Right cardiac atrium (tissue), 5 donors: ENCODE data around the gene ZNF718. TPM values are rescaled to one million over a fixed set of nuclear protein-coding genes. Genes with fewer than 3 reads are reported as not detected.
"Not testable (repeated sequence)": the region's sequence is repeated elsewhere in the genome, so short reads cannot be mapped to it uniquely, and the experiment has no call there.

Source experiments
- ATAC-seq, 2 donors: fragments of 200-7000 bp; cut with Tn5 transposase; one replicate each; pipeline versions ENCODE4 v1.8.0 to v1.9.1; 2020; ENCODE audit warnings: moderate library complexity in 2 of 2, mild to moderate bottlenecking in 1 of 2
- DNase-seq, 3 donors: peaks; one replicate each; pipeline ENCODE4 v3.0.0-alpha.2; 2020
- H3K27ac ChIP-seq: one replicate; pipeline ENCODE4 v1.5.1; 2013; ENCODE audit warnings: mild to moderate bottlenecking, low read length, control low read depth, moderate library complexity
- H3K27me3 ChIP-seq: one replicate; pipeline ENCODE4 v1.6.1; 2013; ENCODE audit not compliant: control insufficient read depth, insufficient read depth
- H3K4me1 ChIP-seq: one replicate; pipeline ENCODE4 v1.6.1; 2013; ENCODE audit warnings: low read length; ENCODE audit not compliant: control insufficient read depth, insufficient read depth
- H3K4me3 ChIP-seq: one replicate; pipeline ENCODE4 v1.5.1; 2013; ENCODE audit warnings: low read length, control low read depth
- H3K9me3 ChIP-seq: one replicate; pipeline ENCODE4 v1.6.1; 2013; ENCODE audit warnings: low read length; ENCODE audit not compliant: control insufficient read depth
- WGBS: extraction: QIAGEN DNeasy Blood & Tissue Kit; methylation state at CpG from one replicate; pipeline ENCODE4 v1.1.7; 2013; 5-methylcytosine and 5-hydroxymethylcytosine counted together
- intact Hi-C, 4 donors: fragments of 100-400 bp; cut with DNase I; formaldehyde crosslinking; loops; one replicate each; pipeline versions ENCODE4 v1.11.0 to v1.14.0; 2022 to 2023
- long read RNA-seq, 4 donors: library from polyadenylated mRNA; unstranded; transcript quantifications; one replicate each; pipeline ENCODE4 v2.0.0, GENCODE V29; 2020 to 2021
- polyA plus RNA-seq: library from polyadenylated mRNA; stranded (reverse); fragments of 200-250 nt; gene quantifications from one replicate; pipeline ENCODE4 v1.2.3, GENCODE V29; 2013
- total RNA-seq, 4 donors: library from RNA; stranded (reverse); fragmentation: NEBNext Ultra II Directional; extraction: Animal tissue kit (Norgen Biotek cat#: 25700); gene quantifications; one replicate each; pipeline ENCODE4 v1.2.1, GENCODE V29; 2021
- donor health status: healthy with polysubstance abuse.
- donor health status: DM: no; HTN: yes; CAD: no.
- donor health status: DM: no; HTN: no; CAD: no.
- donor health status: DM: no; HTN: yes; CAD: no; lungs with severe emphysema.
- donor health status: DM: yes; HTN: yes; CAD: no.

ZNF718 gene
- total RNA-seq (1 to 10 TPM; 3.6 to 7.9 (median 5.0) TPM), polyA plus RNA-seq (1.7 TPM)
- long read RNA-seq, donor 1, partial matches to known transcripts = 0 of 1 reads
- long read RNA-seq, donor 1, other reads (novel, unspliced or antisense) = 1 of 1 reads
- long read RNA-seq, donor 2, partial matches to known transcripts = 0 of 6 reads
- long read RNA-seq, donor 2, other reads (novel, unspliced or antisense) = 6 of 6 reads
- long read RNA-seq, donor 3, partial matches to known transcripts = 0 of 3 reads
- long read RNA-seq, donor 3, other reads (novel, unspliced or antisense) = 3 of 3 reads
- long read RNA-seq, donor 4 = 0 reads

- peak; percentile 92 to 96 (median 95) for DNase-seq
- Histone ChIP-seq H3K4me3 (peak within 1 kb of the TSS; percentile 50), H3K27ac (peak within 1 kb of the TSS; percentile 98), H3K27me3 (no peaks in the 10 kb centered on the region), H3K4me1 (no peaks in the 10 kb centered on the region), H3K9me3 (no peaks in the 10 kb centered on the region)
- under 1% methylated on average over 44 of the region's 44 CpGs for WGBS
- ATAC-seq = peak; percentile 100
- intact Hi-C loops = no loop called here
Measured at GRCh38 chr4:124275-125081, at the start of gene ZNF718. Gene ZNF718 (plus strand): TSS chr4:124501. CDS start chr4:124671, 170 bp downstream.

- no peaks in the 10 kb centered on the region for H3K4me1 ChIP-seq
- DNase-seq (no peak), ATAC-seq (no peak)
- H3K9me3 ChIP-seq = peaks cover 10% of the 10 kb centered on the region
- H3K4me3 ChIP-seq = peak overlapping the region; percentile 25
- 97% methylated on average over 3 of the region's 3 CpGs for WGBS
- intact Hi-C loops = no loop called here
- no peaks in the 10 kb centered on the region for H3K27me3 ChIP-seq
- H3K27ac ChIP-seq = no peak overlapping the region
Measured at GRCh38 chr4:85951-86350, 38.4 kb upstream of the ZNF718 start.

DNA sequence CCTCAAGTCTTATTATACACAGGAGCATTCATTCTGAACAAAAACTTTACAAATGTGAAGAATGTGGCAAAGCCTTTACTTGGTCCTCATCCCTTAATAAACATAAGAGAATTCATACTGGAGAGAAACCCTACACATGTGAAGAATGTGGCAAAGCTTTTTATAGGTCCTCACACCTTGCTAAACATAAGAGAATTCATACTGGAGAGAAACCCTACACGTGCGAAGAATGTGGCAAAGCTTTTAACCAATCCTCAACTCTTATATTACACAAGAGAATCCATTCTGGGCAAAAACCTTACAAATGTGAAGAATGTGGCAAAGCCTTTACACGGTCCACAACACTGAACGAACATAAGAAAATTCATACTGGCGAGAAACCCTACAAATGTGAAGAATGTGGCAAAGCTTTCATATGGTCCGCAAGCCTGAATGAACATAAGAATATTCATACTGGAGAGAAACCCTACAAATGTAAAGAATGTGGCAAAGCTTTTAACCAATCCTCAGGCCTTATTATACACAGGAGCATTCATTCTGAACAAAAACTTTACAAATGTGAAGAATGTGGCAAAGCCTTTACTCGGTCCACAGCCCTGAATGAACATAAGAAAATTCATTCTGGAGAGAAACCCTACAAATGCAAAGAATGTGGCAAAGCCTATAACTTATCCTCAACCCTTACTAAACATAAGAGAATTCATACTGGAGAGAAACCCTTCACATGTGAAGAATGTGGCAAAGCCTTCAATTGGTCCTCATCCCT lies 37.6 kb upstream of the ZNF718 start:
- 98% methylated on average over 7 of the region's 7 CpGs for WGBS
- H3K4me3 ChIP-seq = peak overlapping the region; percentile 35
- intact Hi-C loops = not testable (repeated sequence)

GRCh38 chr4:98386-98785 lies 25.9 kb upstream of the ZNF718 start:
- ATAC-seq (no peak), DNase-seq (no peak)
- Histone ChIP-seq H3K4me1 (no peaks in the 10 kb centered on the region), H3K27me3 (no peaks in the 10 kb centered on the region), H3K27ac (no peak overlapping the region), H3K4me3 (no peak overlapping the region), H3K9me3 (peaks cover 11% of the 10 kb centered on the region)
- WGBS = 98% methylated on average over 1 of the region's 1 CpG
- intact Hi-C loops = no loop called here

More for the DNA sequence above, 37.6 kb upstream of the ZNF718 start:
- not testable (repeated sequence) for H3K27ac ChIP-seq, H3K27me3 ChIP-seq, DNase-seq, H3K4me1 ChIP-seq, ATAC-seq
- peaks cover 10% of the 10 kb centered on the region for H3K9me3 ChIP-seq

GRCh38 chr4:99863-100262 lies 24.4 kb upstream of the ZNF718 start:
- Histone ChIP-seq H3K27ac (no peak overlapping the region), H3K4me3 (no peak overlapping the region), H3K9me3 (peaks cover 8% of the 10 kb centered on the region), H3K4me1 (no peaks in the 10 kb centered on the region), H3K27me3 (no peaks in the 10 kb centered on the region)
- no peak for ATAC-seq
- intact Hi-C loops = no loop called here
- DNase-seq = no peak
- 84% methylated on average over 5 of the region's 5 CpGs for WGBS

- no peaks in the 10 kb centered on the region for H3K27me3 ChIP-seq
- H3K4me3 ChIP-seq = peak overlapping the region; percentile 8
- no peaks in the 10 kb centered on the region for H3K4me1 ChIP-seq
- H3K9me3 ChIP-seq = peaks cover 5% of the 10 kb centered on the region
- WGBS = 14% methylated on average over 33 of the region's 33 CpGs
- intact Hi-C loops = no loop called here
- DNase-seq (no peak), ATAC-seq (no peak)
- H3K27ac ChIP-seq = no peak overlapping the region
Measured at GRCh38 chr4:107083-107443, 17.2 kb upstream of the ZNF718 start.

DNA sequence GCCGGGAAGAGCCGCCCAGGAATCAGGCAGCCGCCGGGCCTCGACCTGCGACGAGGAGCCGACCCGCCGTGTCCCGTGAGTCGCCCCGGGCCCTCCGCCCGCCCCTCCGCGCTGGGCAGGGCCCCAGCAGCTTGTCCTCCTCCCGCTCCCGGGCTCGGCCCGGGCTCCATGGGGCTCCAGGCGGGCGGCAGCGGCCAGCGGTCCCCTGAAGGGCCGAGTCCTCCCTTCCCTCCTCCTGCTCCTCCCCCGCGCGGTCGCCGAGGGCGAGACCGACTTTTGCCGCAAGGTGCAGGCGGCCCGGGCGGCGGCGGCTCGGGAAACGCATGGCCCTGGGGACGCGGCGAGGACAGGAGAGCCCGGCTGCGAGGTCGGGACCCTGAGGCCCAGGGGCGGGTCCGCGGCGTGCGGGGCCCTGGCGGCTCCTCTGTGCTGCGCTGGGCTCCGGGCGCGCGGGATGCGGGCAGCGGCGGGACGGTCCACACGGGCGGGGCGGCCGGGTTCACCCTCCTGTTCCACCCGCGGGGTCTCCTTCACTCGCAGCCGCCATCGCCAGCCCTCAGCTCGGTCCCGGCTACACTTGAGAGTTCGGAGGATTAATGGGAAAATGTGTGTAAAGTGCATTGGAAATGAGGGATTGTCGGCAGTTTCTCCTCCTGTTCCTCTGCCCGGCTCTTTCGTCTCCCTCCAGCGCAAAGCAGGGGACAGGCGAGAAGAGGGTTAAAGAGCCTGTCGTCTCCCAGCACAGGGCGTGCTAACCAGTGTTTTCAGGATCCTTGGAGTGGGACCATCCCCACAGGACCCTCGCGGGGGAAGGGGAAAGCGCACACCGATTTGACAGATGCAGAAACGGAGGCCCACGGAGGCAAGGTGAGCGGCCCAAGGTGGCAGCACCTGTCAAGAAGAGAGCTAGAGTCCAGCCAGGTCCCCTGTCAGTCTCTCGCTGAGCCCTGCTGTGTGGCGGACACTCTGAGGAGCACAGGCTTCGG lies 16.6 kb upstream of the ZNF718 start:
- 5% methylated on average over 91 of the region's 91 CpGs for WGBS
- Histone ChIP-seq H3K4me1 (no peaks in the 10 kb centered on the region), H3K9me3 (peaks cover 5% of the 10 kb centered on the region), H3K27me3 (no peaks in the 10 kb centered on the region), H3K27ac (no peak overlapping the region), H3K4me3 (peak overlapping the region; percentile 8)
- peak in 1 of 2 donors; percentile 31 for ATAC-seq
- peak in 1 of 3 donors; percentile 50 for DNase-seq
- intact Hi-C loops = no loop called here

GRCh38 chr4:112771-113170 lies 11.5 kb upstream of the ZNF718 start:
- no peak overlapping the region for H3K27ac ChIP-seq
- H3K4me3 ChIP-seq = no peak overlapping the region
- peaks cover 3% of the 10 kb centered on the region for H3K9me3 ChIP-seq
- H3K27me3 ChIP-seq = no peaks in the 10 kb centered on the region
- intact Hi-C loops = no loop called here
- no peak for ATAC-seq
- DNase-seq = no peak
- WGBS = 67% methylated on average over 1 of the region's 1 CpG
- no peaks in the 10 kb centered on the region for H3K4me1 ChIP-seq

DNA sequence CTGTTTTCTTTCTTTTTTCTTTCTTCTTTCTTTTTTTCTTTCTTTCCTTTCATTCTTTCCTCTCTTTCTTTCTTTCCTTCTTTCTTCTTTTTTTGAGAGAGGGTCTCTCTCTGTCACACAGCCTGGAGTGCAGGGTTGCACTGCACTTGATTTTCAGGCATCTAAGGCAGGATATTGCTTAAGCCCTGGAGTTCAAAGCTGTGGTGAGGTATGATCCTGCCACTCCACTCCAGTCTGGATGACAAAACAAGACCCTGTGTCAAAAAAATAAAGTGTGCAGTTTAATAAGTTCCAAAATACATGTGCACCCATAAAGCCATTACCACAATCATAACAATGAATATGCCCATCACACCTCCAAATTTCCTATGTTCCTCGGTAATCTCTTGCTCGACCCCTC lies 10.6 kb upstream of the ZNF718 start:
- no peak for ATAC-seq
- DNase-seq = no peak
- intact Hi-C loops = no loop called here
- no peak overlapping the region for H3K4me3 ChIP-seq
- no peak overlapping the region for H3K27ac ChIP-seq
- H3K27me3 ChIP-seq = no peaks in the 10 kb centered on the region
- WGBS = 79% methylated on average over 2 of the region's 2 CpGs
- no peaks in the 10 kb centered on the region for H3K4me1 ChIP-seq
- H3K9me3 ChIP-seq = peaks cover 3% of the 10 kb centered on the region

- intact Hi-C loops = no loop called here
- DNase-seq (no peak), ATAC-seq (no peak)
- no peak overlapping the region for H3K4me3 ChIP-seq
- no peaks in the 10 kb centered on the region for H3K4me1 ChIP-seq
- H3K9me3 ChIP-seq = peaks cover 3% of the 10 kb centered on the region
- H3K27me3 ChIP-seq = no peaks in the 10 kb centered on the region
- H3K27ac ChIP-seq = no peak overlapping the region
Measured at GRCh38 chr4:114149-114548, 10.2 kb upstream of the ZNF718 start.
